Hepatocyte (in vitro differentiated cells): ENCODE results near the gene FILIP1.
"Not testable (repeated sequence)": the region's sequence is repeated elsewhere in the genome, so short reads cannot be mapped to it uniquely, and the experiment has no call there.

Experiments
- EZH2 ChIP-seq: fragments of 200-600 bp; sonication (generic); IDR thresholded peaks from 2 replicates; pipeline ENCODE4 v1.6.1; 2016; ENCODE audit warnings: antibody characterized with exemption, mild to moderate bottlenecking, borderline replicate concordance
- EZH2phosphoT487 ChIP-seq: fragments of 200-600 bp; sonication (generic); IDR thresholded peaks from one replicate; pipeline ENCODE4 v1.6.1; 2018; ENCODE audit warnings: antibody characterized with exemption, mild to moderate bottlenecking, low read depth, moderate library complexity; ENCODE audit not compliant: unreplicated experiment, severe bottlenecking
- TF ChIP-seq, protein P1 (sequence below): fragments of 200-600 bp; sonication (generic); IDR thresholded peaks from 2 replicates; pipeline ENCODE4 v1.5.1; 2016; ENCODE audit warnings: antibody characterized with exemption, mild to moderate bottlenecking; ENCODE audit not compliant: poor library complexity

DNA sequence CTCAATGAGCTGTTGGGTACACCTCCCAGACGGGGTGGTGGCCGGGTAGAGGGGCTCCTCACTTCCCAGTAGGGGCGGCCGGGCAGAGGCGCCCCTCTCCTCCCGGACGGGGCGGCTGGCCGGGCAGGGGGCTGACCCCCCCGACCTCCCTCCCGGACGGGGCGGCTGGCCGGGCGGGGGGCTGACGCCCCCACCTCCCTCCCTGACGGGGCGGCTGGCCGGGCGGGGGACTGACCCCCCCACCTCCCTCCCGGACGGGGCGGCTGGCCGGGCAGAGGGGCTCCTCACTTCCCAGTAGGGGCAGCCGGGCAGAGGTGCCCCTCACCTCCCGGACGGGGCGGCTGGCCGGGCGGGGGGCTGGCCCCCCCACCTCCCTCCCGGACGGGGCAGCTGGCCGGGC is 52.1 kb downstream of the FILIP1 start:
- TF ChIP-seq, protein P1, sequence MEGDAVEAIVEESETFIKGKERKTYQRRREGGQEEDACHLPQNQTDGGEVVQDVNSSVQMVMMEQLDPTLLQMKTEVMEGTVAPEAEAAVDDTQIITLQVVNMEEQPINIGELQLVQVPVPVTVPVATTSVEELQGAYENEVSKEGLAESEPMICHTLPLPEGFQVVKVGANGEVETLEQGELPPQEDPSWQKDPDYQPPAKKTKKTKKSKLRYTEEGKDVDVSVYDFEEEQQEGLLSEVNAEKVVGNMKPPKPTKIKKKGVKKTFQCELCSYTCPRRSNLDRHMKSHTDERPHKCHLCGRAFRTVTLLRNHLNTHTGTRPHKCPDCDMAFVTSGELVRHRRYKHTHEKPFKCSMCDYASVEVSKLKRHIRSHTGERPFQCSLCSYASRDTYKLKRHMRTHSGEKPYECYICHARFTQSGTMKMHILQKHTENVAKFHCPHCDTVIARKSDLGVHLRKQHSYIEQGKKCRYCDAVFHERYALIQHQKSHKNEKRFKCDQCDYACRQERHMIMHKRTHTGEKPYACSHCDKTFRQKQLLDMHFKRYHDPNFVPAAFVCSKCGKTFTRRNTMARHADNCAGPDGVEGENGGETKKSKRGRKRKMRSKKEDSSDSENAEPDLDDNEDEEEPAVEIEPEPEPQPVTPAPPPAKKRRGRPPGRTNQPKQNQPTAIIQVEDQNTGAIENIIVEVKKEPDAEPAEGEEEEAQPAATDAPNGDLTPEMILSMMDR = not testable (repeated sequence)
- not testable (repeated sequence) for TF ChIP-seq EZH2, EZH2phosphoT487
